Testis (tissue), 2 donors: ENCODE results near the gene CGB2.

ENCODE experiments used
- CTCF ChIP-seq, 3 experiments: fragments of 450-650 bp in 2 of 3; fragments of 200-600 bp in 1 of 3; sonication (generic) in 1 of 3; IDR thresholded peaks; one replicate each; pipeline ENCODE4 v1.5.1; 2016 to 2019; ENCODE audit warnings: antibody characterized with exemption in 3 of 3, mild to moderate bottlenecking in 2 of 3, moderate library complexity in 1 of 3
- POLR2A ChIP-seq: fragments of 450-650 bp; IDR thresholded peaks from one replicate; pipeline ENCODE4 v1.6.1; 2017; ENCODE audit warnings: antibody characterized with exemption, mild to moderate bottlenecking, moderate library complexity

GRCh38 chr19:49004964-49005614 is 26.6 kb upstream of the CGB2 start:
- no peak for TF ChIP-seq CTCF (IDR thresholded peaks at IDR 0.05)
- TF ChIP-seq POLR2A = no peak
